MM.1S (cell line): ENCODE results near the gene IGSF10.

Experiments used
- EZH2 ChIP-seq: fragments of 300-600 bp; sonication (generic); optimal IDR thresholded peaks from 2 replicates; pipeline ENCODE3; 2017; ENCODE audit warnings: low read depth, mild to moderate bottlenecking, antibody characterized with exemption, low read length, mixed read lengths
- EZH2phosphoT487 ChIP-seq: fragments of 300-600 bp; sonication (generic); IDR thresholded peaks from 2 replicates; pipeline ENCODE4 v1.6.1; 2018; ENCODE audit warnings: antibody characterized with exemption, low read length
- TF ChIP-seq, protein P1 (sequence below): fragments of 300-600 bp; sonication (generic); IDR thresholded peaks from 2 replicates; pipeline ENCODE4 v1.5.1; 2016; ENCODE audit warnings: antibody characterized with exemption, low read length, mixed read lengths

DNA sequence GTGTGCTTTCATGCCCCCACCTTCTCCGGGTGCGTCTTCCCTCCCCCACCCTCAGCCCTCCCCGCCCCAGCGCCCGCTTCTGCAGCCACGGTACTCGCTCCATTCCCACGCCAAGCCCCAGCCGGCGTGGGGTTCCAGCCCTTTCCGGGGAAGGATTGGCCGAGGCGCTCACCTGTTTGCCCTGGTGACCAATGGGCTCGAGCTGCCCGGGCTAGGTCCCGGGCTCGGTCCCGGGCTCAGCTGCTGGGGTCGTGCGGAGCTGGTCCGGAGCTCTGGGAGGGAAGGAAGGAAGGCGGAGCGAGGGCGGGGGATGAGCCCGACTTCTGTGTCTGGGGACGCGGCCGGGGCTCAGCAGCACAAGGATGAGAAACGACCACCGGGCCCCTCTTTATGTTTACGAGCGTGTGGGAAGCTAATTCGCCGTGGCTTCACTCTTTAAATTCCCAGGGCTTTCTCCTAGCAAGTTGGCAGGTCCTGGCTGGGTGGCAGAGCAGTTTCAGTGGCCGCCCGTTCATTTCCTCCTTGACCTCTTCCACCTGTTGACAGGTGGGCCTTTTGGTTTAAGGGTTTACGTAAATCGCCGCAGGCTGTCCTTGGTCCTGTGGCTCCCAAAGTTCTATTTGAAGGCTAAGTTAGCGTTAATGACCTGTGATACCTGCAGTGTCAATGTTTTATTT is at the start of gene IGSF10:
- TF ChIP-seq, protein P1, sequence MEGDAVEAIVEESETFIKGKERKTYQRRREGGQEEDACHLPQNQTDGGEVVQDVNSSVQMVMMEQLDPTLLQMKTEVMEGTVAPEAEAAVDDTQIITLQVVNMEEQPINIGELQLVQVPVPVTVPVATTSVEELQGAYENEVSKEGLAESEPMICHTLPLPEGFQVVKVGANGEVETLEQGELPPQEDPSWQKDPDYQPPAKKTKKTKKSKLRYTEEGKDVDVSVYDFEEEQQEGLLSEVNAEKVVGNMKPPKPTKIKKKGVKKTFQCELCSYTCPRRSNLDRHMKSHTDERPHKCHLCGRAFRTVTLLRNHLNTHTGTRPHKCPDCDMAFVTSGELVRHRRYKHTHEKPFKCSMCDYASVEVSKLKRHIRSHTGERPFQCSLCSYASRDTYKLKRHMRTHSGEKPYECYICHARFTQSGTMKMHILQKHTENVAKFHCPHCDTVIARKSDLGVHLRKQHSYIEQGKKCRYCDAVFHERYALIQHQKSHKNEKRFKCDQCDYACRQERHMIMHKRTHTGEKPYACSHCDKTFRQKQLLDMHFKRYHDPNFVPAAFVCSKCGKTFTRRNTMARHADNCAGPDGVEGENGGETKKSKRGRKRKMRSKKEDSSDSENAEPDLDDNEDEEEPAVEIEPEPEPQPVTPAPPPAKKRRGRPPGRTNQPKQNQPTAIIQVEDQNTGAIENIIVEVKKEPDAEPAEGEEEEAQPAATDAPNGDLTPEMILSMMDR, result no peak
- TF ChIP-seq EZH2 (no peak), EZH2phosphoT487 (no peak)
